WTC11 (cell line): ENCODE measurements around the gene REPS2.

Experiments
- CREB1 ChIP-seq: sonication (generic); formaldehyde crosslinking; IDR thresholded peaks from 2 replicates; pipeline ENCODE4 v1.8.0; 2023; ENCODE audit warnings: mild to moderate bottlenecking, missing genetic modification reagents
- CTCF ChIP-seq: fragments of 200-600 bp; IDR thresholded peaks from 2 replicates; pipeline ENCODE4 v1.8.0; 2022; ENCODE audit warnings: antibody characterized with exemption
- FOXP1 ChIP-seq: sonication (generic); formaldehyde crosslinking; IDR thresholded peaks from 2 replicates; pipeline ENCODE4 v1.8.0; 2022; ENCODE audit warnings: missing genetic modification reagents, mild to moderate bottlenecking, moderate library complexity, borderline replicate concordance
- FOXP4 ChIP-seq: sonication (generic); formaldehyde crosslinking; IDR thresholded peaks from 2 replicates; pipeline ENCODE4 v1.8.0; 2022; ENCODE audit warnings: mild to moderate bottlenecking, missing genetic modification reagents
- NFE2L1 ChIP-seq: sonication (generic); formaldehyde crosslinking; IDR thresholded peaks from 2 replicates; pipeline ENCODE4 v1.8.1; 2023; ENCODE audit warnings: missing genetic modification reagents
- NFYB ChIP-seq: sonication (generic); formaldehyde crosslinking; conservative IDR thresholded peaks from 2 replicates; pipeline ENCODE4 v1.8.0; 2022; ENCODE audit warnings: low read depth, missing genetic modification reagents
- NR1H2 ChIP-seq: sonication (generic); formaldehyde crosslinking; IDR thresholded peaks from 2 replicates; pipeline ENCODE4 v1.9.0; 2021; ENCODE audit warnings: mild to moderate bottlenecking, moderate library complexity, missing genetic modification reagents
- PREB ChIP-seq: sonication (generic); formaldehyde crosslinking; IDR thresholded peaks from 2 replicates; pipeline ENCODE4 v1.8.1; 2022; ENCODE audit warnings: mild to moderate bottlenecking, missing genetic modification reagents, moderate library complexity, borderline replicate concordance
- SMAD3 ChIP-seq: sonication (generic); formaldehyde crosslinking; IDR thresholded peaks from 2 replicates; pipeline ENCODE4 v1.8.0; 2022; ENCODE audit warnings: missing genetic modification reagents, mild to moderate bottlenecking, borderline replicate concordance
- ZNF317 ChIP-seq: sonication (generic); formaldehyde crosslinking; IDR thresholded peaks from 2 replicates; pipeline ENCODE4 v1.8.1; 2023; ENCODE audit warnings: low read depth, mild to moderate bottlenecking, moderate library complexity, missing genetic modification reagents, borderline replicate concordance

GRCh38 chrX:16923157-16923556, 23.3 kb upstream of the REPS2 start:
- no peak for TF ChIP-seq FOXP4
- no peak for TF ChIP-seq PREB (CRISPR knock-in tag)
- TF ChIP-seq CTCF = no peak
- TF ChIP-seq SMAD3 (CRISPR knock-in tag) = no peak
- no peak for TF ChIP-seq NFYB (CRISPR knock-in tag)
- TF ChIP-seq FOXP1 (CRISPR knock-in tag) = no peak
- no peak for TF ChIP-seq NR1H2 (CRISPR knock-in tag)
- no peak for TF ChIP-seq CREB1
- TF ChIP-seq ZNF317 = no peak
- TF ChIP-seq NFE2L1 = no peak
